HG03442 (cell line): ENCODE results near the gene CPA1.
"Not testable (repeated sequence)": the region's sequence is repeated elsewhere in the genome, so short reads cannot be mapped to it uniquely, and the experiment has no call there.

Experiments used
- ATAC-seq: cut with Tn5 transposase; IDR thresholded peaks from one replicate; pipeline ENCODE4 v1.9.1; 2021; ENCODE audit warnings: mild to moderate bottlenecking, moderate library complexity; ENCODE audit not compliant: unreplicated experiment

Gene CPA1

DNA sequence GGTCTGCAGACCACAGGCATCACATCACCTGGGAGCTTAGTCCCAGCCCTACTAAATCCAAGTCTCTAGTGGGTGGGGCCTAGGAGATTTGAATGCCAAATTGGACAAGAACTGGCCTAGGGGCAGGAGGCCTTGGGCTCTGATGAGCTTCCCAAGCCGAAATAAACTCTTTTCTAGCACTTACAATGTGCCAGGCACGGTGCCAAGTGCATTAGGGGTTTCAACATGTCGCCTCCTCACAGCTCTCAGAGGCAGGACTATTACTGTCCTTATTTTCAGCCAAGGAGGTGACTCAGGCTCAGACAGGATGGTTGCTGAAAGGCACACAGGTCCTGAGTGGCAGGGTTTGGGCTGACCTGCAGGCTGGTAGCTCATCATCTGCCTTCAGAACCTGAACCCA is 9.2 kb upstream of the CPA1 start:
- no peak for ATAC-seq

DNA sequence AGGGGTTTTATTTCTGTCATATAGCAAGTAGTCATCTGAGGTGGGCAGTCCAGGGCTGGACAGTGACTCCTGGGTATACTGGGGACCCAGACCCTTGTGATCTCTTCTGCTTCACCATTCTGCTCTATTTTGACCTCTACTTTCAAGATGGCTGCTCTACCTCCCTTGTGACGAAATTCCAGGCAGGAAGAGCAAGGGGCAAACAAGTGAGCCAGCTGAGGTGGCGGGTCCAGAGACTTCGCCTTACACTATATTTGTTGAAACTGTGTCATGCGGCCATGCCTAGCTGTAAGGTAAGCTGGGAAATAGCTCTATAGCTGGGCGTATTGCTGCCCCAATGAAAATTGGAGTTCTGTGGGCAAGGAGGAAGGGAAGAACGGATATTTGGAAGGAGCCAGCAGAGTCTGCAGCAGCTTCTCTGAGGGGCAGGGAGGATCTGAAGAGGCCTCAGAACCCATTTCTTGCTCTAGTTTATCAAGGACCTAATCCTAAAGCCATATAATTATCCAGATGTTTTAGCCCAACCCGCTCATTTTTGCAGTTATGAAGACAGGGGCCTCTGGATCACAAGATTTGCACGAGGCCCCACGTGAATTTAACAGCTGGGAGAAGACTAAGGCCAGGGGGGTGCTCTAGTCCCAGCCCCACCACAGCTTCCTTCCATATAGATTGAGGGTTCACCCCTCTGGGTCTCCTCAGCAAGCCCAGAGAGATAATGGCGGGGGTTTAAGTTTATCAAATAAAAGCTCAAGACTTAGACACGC is 7.7 kb upstream of the CPA1 start:
- ATAC-seq: no peak

GRCh38 chr7:130374507-130374906 is 5.8 kb upstream of the CPA1 start:
- no peak for ATAC-seq

DNA sequence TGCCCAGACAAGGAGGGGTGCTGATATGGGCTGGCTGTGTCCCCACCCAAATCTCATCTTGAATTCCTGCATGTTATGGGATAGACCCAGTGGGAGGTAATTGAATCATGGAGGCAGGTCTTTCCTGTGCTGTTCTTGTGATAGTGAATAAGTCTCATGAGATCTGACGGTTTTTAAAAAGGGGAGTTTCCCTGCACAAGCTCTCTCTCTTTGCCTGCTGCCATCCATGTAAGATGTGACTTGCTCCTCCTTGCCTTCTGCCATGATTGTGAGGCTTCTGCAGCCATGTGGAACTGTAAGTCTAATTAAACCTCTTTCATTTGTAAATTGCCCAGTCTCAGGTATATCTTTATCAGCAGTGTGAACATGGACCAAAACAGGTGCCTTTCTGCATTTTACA is 3.8 kb upstream of the CPA1 start:
- ATAC-seq: not testable (repeated sequence)

DNA sequence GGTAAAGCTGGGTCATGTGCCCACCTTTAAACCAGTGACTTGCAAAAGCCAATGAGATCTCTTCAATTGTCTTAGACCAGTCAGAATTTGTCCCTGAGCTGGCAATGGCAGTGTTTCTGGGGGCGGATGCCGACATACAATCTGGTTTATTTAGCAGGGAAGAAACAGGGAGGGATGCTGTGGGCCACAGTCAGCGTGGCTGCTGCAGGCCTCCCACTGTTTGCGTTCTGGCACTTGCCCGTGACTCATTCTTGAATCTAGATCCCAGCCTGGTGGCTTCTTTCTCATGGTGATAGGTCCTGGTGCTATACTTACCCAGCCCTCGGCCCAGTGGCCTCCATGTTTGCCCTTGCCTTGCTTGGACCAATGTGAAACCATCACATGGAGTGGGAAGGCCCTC is 3.1 kb upstream of the CPA1 start:
- ATAC-seq: no peak

- no peak for ATAC-seq
Measured at GRCh38 chr7:130379019-130379418, 1.3 kb upstream of the CPA1 start.

DNA sequence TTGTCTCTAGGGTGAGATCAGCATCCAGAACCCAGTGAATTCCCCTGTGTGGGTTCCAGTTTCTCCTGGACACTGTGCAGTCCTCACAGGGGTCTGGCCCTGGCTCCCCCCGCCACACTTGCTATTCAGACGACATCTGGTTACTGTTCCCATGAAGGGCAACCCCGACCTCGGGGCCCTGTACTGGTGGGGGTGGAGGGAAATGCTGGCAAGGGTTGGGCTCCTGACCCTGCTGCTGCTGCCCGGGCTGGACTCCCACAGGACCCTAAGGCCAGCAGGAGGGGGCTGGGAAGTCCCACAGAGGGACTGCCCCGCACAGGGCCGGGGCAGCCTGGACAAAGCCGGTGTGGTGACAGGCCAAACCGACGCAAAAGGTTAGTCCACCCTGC is 768 bp upstream of the CPA1 start:
- no peak for ATAC-seq

- ATAC-seq: no peak
Measured at GRCh38 chr7:130380861-130381455, 664 bp downstream of the CPA1 start.

DNA sequence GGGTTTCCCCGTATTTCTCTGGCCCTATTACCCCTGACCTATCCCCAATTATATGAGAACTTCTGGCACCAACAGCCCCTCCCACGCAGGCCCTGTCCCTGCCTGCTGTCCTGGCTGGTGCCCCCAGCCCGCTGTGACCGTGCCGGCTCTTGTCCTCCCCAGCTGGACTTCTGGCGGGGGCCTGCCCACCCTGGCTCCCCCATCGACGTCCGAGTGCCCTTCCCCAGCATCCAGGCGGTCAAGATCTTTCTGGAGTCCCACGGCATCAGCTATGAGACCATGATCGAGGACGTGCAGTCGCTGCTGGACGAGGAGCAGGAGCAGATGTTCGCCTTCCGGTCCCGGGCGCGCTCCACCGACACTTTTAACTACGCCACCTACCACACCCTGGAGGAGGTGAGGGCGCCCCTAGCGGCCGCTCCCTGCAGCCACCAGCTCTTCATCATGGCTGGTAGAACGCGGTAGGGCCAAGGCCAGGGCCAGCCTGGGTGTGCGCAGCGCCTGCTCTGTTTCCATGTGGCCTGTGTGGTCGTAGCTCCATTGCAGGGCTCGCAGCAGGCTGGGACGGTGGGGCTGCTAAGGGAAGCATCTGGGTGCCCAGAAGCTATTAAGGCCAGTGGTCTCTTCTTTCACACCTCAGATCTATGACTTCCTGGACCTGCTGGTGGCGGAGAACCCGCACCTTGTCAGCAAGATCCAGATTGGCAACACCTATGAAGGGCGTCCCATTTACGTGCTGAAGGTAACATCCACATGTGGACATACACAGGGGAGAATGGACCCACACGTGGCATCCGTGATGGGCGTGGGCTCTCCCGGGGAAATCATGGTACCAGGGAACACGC is 1.4 kb downstream of the CPA1 start:
- ATAC-seq: no peak

DNA sequence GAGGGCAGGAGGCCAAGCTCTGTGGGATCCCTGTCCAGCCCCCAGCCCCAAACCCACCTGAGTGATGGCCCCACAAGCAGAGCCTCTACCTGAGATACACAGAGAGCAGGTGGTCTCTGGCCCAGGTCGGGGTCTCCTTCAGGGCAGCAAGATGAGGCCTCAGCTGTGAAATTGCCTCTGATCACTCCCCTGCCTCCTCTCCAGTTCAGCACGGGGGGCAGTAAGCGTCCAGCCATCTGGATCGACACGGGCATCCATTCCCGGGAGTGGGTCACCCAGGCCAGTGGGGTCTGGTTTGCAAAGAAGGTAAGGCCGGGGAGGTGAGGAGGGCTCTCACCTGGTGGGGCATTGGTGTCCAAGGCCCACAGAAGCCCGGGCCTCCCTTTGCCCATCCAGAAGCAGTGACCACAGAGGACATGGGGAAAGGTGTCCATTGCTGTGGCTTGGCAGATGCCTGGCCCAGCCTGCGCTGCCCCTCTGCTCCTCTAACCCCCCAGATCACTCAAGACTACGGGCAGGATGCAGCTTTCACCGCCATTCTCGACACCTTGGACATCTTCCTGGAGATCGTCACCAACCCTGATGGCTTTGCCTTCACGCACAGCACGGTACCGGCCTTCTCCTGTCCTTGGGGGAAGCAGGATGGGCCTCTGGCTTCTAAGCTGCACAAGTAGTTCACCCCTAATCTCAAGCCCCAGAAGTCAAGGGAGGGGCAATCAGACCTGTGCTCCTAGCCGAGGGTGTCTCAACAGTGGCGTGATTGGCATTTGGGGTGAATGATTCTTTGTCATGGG is 3.1 kb downstream of the CPA1 start:
- no peak for ATAC-seq

GRCh38 chr7:130384371-130384801 is 4.1 kb downstream of the CPA1 start:
- no peak for ATAC-seq

DNA sequence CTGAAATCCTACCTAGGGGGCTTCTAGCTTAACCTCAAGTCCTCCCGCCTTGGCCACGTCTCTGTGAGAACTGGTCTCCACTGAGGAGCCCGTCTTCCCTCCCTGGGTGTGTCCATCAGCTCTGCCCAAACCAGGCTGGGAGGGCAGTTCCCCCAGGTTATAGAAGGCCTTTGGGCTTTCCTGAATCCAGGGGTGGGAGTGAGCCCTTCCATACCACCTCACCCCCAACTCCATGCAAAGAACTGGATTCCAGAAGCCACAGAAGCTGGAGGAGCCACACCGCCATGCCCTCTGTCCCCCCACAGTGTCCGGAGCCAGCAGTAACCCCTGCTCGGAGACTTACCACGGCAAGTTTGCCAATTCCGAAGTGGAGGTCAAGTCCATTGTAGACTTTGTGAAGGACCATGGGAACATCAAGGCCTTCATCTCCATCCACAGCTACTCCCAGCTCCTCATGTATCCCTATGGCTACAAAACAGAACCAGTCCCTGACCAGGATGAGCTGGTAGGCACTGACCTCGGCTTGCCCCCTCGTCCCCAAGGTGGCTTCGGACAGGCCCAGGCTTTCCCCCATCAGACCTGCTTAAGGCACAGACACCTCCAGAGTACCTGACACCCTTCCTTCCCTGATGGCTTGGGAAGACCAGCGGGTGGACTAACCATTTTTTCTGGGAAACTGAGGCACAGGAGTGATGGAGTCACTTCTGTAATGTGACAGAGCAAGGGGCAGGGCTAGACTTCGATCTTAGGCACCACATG is 4.7 kb downstream of the CPA1 start:
- no peak for ATAC-seq

DNA sequence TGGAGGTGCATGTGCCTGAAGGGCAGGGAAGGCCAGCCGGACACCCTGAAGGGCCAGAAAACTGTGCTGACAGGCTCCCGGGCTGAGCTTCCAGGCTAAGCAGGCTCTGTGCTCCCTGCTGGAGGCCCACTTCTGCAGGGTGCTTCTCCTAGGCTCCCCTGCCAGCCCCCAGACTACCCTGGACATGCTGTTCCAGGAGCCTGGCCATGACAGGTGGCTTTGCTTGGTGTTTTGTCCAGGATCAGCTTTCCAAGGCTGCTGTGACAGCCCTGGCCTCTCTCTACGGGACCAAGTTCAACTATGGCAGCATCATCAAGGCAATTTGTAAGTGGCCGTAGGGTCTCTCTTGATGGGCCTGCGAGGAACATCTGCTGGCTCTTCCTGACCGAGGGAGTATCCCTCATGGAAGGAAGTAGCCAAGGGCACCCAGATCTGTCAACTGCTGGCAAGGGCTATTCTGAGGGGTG is 5.3 kb downstream of the CPA1 start:
- ATAC-seq: no peak

DNA sequence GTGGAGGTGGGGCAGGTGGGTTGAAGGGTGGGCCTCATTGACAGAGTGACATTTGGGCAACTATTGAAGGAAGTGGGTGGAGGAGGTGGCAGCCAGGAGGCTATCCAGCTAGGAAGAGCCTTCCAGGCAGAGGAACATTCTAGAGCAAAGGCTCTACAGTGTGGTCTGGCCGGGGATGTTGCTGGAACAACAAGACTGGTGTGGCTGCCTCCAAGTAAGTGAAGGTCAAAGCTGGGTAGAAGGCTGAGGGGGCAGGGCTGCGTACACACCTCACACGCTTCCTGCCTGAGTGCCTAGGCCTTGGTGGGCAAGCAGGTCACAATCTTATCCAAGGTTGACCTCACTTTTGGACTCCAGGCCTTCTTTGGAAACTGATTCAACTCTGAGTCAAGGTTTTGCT is 6.6 kb downstream of the CPA1 start:
- ATAC-seq: no peak

- ATAC-seq: no peak
Measured at GRCh38 chr7:130387306-130387627, 7.0 kb downstream of the CPA1 start.

DNA sequence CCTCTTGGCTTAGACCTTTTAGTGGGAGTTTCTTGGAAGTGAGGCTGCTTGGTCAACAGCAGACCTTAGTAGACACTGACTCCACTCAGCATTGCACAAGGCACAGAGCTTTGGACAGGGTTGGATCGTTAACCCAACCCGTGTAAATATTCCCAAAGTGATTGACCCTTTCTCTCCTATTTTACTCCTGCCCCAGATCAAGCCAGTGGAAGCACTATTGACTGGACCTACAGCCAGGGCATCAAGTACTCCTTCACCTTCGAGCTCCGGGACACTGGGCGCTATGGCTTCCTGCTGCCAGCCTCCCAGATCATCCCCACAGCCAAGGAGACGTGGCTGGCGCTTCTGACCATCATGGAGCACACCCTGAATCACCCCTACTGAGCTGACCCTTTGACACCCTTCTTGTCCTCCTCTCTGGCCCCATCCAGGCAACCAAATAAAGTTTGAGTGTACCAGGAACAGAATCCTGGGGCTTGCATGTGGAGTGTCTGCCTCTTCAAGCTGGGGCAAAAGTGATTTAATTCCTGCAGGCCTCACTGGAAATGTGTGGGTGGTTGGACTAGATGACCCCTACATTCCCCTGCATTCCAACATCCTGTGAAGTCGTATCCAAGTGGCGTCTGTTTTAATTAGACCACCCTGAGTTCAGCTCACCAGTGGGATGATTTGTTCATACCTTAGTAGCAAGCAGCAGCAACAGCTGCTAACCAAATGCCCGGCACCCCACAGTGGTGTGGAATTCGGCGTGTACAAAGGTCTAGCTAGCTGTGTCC is 7.5 kb downstream of the CPA1 start:
- ATAC-seq: no peak

DNA sequence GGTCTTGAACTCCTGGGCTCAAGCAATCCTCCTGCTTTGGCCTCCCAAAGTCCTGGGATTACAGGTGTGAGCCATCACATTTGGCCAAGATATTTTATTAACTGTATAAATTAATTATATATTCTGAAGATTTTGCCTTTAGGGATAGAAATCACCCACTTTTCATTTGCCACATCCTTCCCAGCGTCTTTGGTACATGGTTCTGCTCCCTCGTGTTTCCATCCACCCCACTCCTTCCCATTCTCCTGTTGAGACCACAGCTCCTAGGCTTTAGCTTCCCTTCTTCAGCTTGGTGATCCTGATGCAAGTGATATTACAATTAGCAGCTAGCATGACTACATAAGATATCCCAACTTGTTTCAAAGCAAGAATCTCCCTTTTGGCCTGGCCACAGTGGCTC is 8.4 kb downstream of the CPA1 start:
- ATAC-seq: no peak

- no peak for ATAC-seq
Measured at GRCh38 chr7:130390486-130390885, 10.2 kb downstream of the CPA1 start.

GRCh38 chr7:130393101-130393561 is 12.8 kb downstream of the CPA1 start:
- ATAC-seq: no peak
